ENCODE data around the gene CCNG2.

Gene CCNG2

GRCh38 chr4:77209012-77209411, 52.0 kb downstream of the CCNG2 start:
- H3K27ac Mint-ChIP-seq, result no peak overlapping the region
- no peaks in the 10 kb centered on the region for H3K36me3 Mint-ChIP-seq (ENCODE audit: insufficient read depth)
- no peaks in the 10 kb centered on the region for H3K4me1 Mint-ChIP-seq (ENCODE audit: low read depth in 2 of 2)
- no peak for ATAC-seq (replicated peaks)
- H3K27me3 Mint-ChIP-seq, result peaks cover 18 to 22% of the 10 kb centered on the region in 2 donors
- DNase-seq, result no peak
- no peaks in the 10 kb centered on the region for H3K9me3 Mint-ChIP-seq
- H3K4me3 Mint-ChIP-seq, result no peak overlapping the region

- H3K36me3 Mint-ChIP-seq (ENCODE audit: insufficient read depth), result no peaks in the 10 kb centered on the region
- DNase-seq (no peak), ATAC-seq (replicated peaks) (no peak)
- no peaks in the 10 kb centered on the region for H3K4me1 Mint-ChIP-seq (ENCODE audit: low read depth in 2 of 2)
- H3K27ac Mint-ChIP-seq, result no peak overlapping the region
- no peak overlapping the region for H3K4me3 Mint-ChIP-seq
- H3K9me3 Mint-ChIP-seq, result no peaks in the 10 kb centered on the region
- peaks cover 18 to 31% of the 10 kb centered on the region in 2 donors for H3K27me3 Mint-ChIP-seq
These were observed 52.9 kb downstream of the CCNG2 start for GRCh38 chr4:77209936-77210335.

GRCh38 chr4:77215107-77215506, 58.1 kb downstream of the CCNG2 start:
- no peaks in the 10 kb centered on the region for H3K9me3 Mint-ChIP-seq
- ATAC-seq (replicated peaks), result no peak

GRCh38 chr4:77217526-77217925, 60.5 kb downstream of the CCNG2 start:
- no peaks in the 10 kb centered on the region for H3K9me3 Mint-ChIP-seq
- H3K27me3 Mint-ChIP-seq, result peaks cover 0 to 35% of the 10 kb centered on the region in 2 donors
- ATAC-seq (replicated peaks), result no peak
- H3K36me3 Mint-ChIP-seq (ENCODE audit: insufficient read depth), result no peaks in the 10 kb centered on the region
- DNase-seq, result no peak
- H3K4me1 Mint-ChIP-seq (ENCODE audit: low read depth in 2 of 2), result no peaks in the 10 kb centered on the region
- no peak overlapping the region for H3K27ac Mint-ChIP-seq
- H3K4me3 Mint-ChIP-seq, result no peak overlapping the region

More at GRCh38 chr4:77215107-77215506, 58.1 kb downstream of the CCNG2 start:
- no peak for DNase-seq
- Mint-ChIP-seq H3K4me1 (ENCODE audit: low read depth in 2 of 2) (no peaks in the 10 kb centered on the region), H3K4me3 (no peak overlapping the region), H3K27me3 (peaks cover 0 to 35% of the 10 kb centered on the region in 2 donors), H3K36me3 (ENCODE audit: insufficient read depth) (no peaks in the 10 kb centered on the region), H3K27ac (no peak overlapping the region)

- Mint-ChIP-seq H3K36me3 (ENCODE audit: insufficient read depth) (no peaks in the 10 kb centered on the region), H3K4me3 (no peak overlapping the region), H3K4me1 (ENCODE audit: low read depth in 2 of 2) (no peaks in the 10 kb centered on the region), H3K27ac (no peak overlapping the region), H3K27me3 (peaks cover 10 to 46% of the 10 kb centered on the region in 2 donors), H3K9me3 (no peaks in the 10 kb centered on the region)
- ATAC-seq (replicated peaks) (no peak), DNase-seq (no peak)
These were observed 62.3 kb downstream of the CCNG2 start for GRCh38 chr4:77219266-77219665.

Measured in effector memory CD8-positive, alpha-beta T cell (primary cell).